Mucosa of rectum (tissue), 2 donors: ENCODE results near the gene SUCLG1.

Experiments used
- H3K27ac ChIP-seq, 2 donors: one replicate each; pipeline ENCODE4 v1.7.0; 2013; ENCODE audit warnings: inconsistent platforms in 2 of 2, low read depth in 2 of 2, low read length in 2 of 2
- H3K27me3 ChIP-seq, 2 donors: one replicate each; pipeline ENCODE4 v1.7.0; 2013; ENCODE audit warnings: low read length in 2 of 2; ENCODE audit not compliant: control insufficient read depth in 2 of 2, insufficient read depth in 2 of 2
- H3K36me3 ChIP-seq, 2 donors: one replicate each; pipeline ENCODE4 v1.7.0; 2013; ENCODE audit warnings: low read length in 2 of 2; ENCODE audit not compliant: control insufficient read depth in 2 of 2, insufficient read depth in 2 of 2
- H3K4me1 ChIP-seq, 2 donors: one replicate each; pipeline ENCODE4 v1.7.0; 2013; ENCODE audit warnings: low read length in 2 of 2, mild to moderate bottlenecking in 1 of 2; ENCODE audit not compliant: control insufficient read depth in 2 of 2, insufficient read depth in 2 of 2
- H3K4me3 ChIP-seq, 2 donors: one replicate each; pipeline ENCODE4 v1.7.0; 2013; ENCODE audit warnings: low read length in 2 of 2
- H3K9ac ChIP-seq, 2 donors: one replicate each; pipeline ENCODE4 v1.7.0; 2013; ENCODE audit warnings: low read length in 2 of 2, low read depth in 1 of 2, mild to moderate bottlenecking in 1 of 2
- H3K9me3 ChIP-seq, 2 donors: one replicate each; pipeline ENCODE4 v1.7.0; 2013; ENCODE audit warnings: low read length in 2 of 2; ENCODE audit not compliant: control insufficient read depth in 2 of 2
- donor health status: healthy.
- donor health status: Normal muscosa, but diverticular disease.

The SUCLG1 gene

GRCh38 chr2:84394628-84395027, 64.5 kb downstream of the SUCLG1 start:
- Histone ChIP-seq H3K9ac (no peak overlapping the region), H3K27me3 (no peaks in the 10 kb centered on the region), H3K27ac (no peak overlapping the region), H3K4me1 (no peaks in the 10 kb centered on the region), H3K4me3 (no peak overlapping the region), H3K9me3 (no peaks in the 10 kb centered on the region), H3K36me3 (no peaks in the 10 kb centered on the region)

GRCh38 chr2:84393829-84394228, 65.3 kb downstream of the SUCLG1 start:
- no peak overlapping the region for H3K9ac ChIP-seq
- H3K27ac ChIP-seq, result no peak overlapping the region
- H3K4me1 ChIP-seq, result no peaks in the 10 kb centered on the region
- H3K9me3 ChIP-seq, result no peaks in the 10 kb centered on the region
- no peaks in the 10 kb centered on the region for H3K36me3 ChIP-seq
- no peak overlapping the region for H3K4me3 ChIP-seq
- H3K27me3 ChIP-seq, result no peaks in the 10 kb centered on the region

DNA sequence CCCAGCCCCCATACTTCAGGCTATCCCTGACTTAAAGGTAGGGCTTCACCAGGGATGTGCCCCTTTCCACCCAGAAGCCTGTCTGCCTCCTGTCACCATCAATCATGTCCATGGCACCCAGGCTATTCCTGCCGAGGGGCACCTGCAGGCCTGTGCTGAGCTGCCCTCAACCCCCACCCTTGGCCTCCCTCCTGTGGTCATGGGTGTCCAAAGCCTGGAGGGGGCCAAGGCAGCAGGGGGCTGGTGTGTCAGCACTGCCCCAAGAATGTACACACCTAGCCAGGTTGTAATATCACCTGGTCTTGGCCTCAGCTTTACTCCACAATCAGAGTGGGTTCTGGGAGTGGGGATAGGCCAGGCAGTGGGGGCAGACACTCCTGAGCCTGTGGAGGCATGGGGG, 69.3 kb downstream of the SUCLG1 start:
- no peak overlapping the region for H3K4me3 ChIP-seq
- no peaks in the 10 kb centered on the region for H3K4me1 ChIP-seq
- H3K9me3 ChIP-seq, result no peaks in the 10 kb centered on the region
- no peak overlapping the region for H3K9ac ChIP-seq
- no peaks in the 10 kb centered on the region for H3K27me3 ChIP-seq
- H3K36me3 ChIP-seq, result no peaks in the 10 kb centered on the region
- H3K27ac ChIP-seq, result no peak overlapping the region

DNA sequence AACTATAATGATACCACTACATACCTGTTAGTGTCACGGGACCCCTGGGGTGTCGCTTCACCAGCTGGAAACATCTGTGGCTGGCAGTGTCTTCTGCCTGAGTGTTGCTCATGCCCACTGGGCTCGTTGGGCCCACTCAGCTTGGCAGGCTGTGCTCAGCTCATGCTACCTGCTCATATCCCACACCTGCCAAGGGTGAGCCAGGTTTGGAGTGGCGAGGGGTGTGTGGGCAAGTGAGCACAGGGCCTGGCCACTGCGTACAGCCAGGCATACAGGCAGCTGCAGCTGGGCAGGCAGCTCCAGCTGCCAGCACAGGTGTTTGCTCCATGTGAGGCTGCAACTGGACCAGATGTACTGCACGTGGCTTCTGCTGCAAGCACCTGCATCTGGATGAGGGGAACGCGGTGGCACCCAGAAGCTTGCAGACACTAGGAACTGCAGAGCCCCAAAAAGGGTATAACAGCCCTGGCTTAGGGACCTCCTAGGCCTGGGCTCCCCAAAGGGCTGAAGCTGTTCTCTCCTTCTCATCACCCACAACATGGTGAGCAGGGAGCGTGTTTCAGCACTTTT, 70.1 kb downstream of the SUCLG1 start:
- no peaks in the 10 kb centered on the region for H3K36me3 ChIP-seq
- H3K27ac ChIP-seq, result no peak overlapping the region
- H3K4me1 ChIP-seq, result no peaks in the 10 kb centered on the region
- H3K9ac ChIP-seq, result no peak overlapping the region
- no peak overlapping the region for H3K4me3 ChIP-seq
- no peaks in the 10 kb centered on the region for H3K9me3 ChIP-seq
- no peaks in the 10 kb centered on the region for H3K27me3 ChIP-seq

GRCh38 chr2:84388133-84388532, 70.9 kb downstream of the SUCLG1 start:
- no peak overlapping the region for H3K27ac ChIP-seq
- H3K4me1 ChIP-seq, result no peaks in the 10 kb centered on the region
- no peaks in the 10 kb centered on the region for H3K9me3 ChIP-seq
- no peaks in the 10 kb centered on the region for H3K27me3 ChIP-seq
- no peaks in the 10 kb centered on the region for H3K36me3 ChIP-seq
- H3K4me3 ChIP-seq, result no peak overlapping the region
- H3K9ac ChIP-seq, result no peak overlapping the region

GRCh38 chr2:84386336-84387040, 72.6 kb downstream of the SUCLG1 start:
- no peak overlapping the region for H3K4me3 ChIP-seq
- H3K9ac ChIP-seq, result no peak overlapping the region
- no peaks in the 10 kb centered on the region for H3K27me3 ChIP-seq
- H3K27ac ChIP-seq, result no peak overlapping the region
- H3K36me3 ChIP-seq, result no peaks in the 10 kb centered on the region
- no peaks in the 10 kb centered on the region for H3K9me3 ChIP-seq
- H3K4me1 ChIP-seq, result no peaks in the 10 kb centered on the region

- H3K27ac ChIP-seq, result no peak overlapping the region
- H3K9ac ChIP-seq, result no peak overlapping the region
- H3K4me1 ChIP-seq, result no peaks in the 10 kb centered on the region
- H3K9me3 ChIP-seq, result no peaks in the 10 kb centered on the region
- H3K27me3 ChIP-seq, result no peaks in the 10 kb centered on the region
- H3K36me3 ChIP-seq, result no peaks in the 10 kb centered on the region
- no peak overlapping the region for H3K4me3 ChIP-seq
Observed at GRCh38 chr2:84383271-84383670, 75.8 kb downstream of the SUCLG1 start.

DNA sequence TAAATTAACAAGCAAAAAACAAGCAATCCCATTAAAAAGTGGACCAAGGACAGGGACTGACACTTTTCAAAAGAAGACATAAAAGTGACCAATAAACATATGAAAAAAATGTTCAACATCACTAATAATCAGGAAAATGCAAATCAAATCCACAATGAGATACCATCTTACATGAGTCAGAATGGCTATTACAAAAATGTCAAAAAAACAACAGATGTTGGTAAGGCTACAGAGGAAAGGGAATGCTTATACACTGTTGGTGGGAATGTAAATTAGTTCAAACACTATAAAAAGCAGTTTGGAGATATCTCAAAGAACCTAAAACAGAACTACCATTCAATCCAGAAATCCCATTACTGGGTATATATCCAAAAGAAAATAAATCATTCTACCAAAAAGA, 78.2 kb downstream of the SUCLG1 start:
- H3K4me1 ChIP-seq, result no peaks in the 10 kb centered on the region
- H3K27ac ChIP-seq, result no peak overlapping the region
- no peaks in the 10 kb centered on the region for H3K36me3 ChIP-seq
- H3K4me3 ChIP-seq, result no peak overlapping the region
- H3K9ac ChIP-seq, result no peak overlapping the region
- H3K27me3 ChIP-seq, result no peaks in the 10 kb centered on the region
- no peaks in the 10 kb centered on the region for H3K9me3 ChIP-seq

DNA sequence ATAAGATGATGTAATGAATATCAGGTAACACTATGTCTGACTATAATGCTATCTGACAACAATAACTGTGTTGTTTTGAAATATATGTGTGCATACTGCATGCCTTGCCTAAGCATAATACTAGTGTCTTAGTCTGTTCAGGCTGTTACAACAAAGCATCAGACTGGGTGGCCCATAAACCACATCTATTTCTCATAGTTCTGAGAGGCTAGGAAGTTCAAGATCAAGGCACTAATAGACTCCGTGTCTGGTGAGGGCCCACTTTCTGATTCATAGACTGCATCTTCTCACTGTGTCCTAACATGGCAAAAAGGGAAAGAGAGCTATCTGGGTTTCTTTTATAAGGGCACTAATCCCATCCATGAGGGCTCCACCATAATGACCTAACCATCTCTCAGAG, 80.1 kb downstream of the SUCLG1 start:
- no peak overlapping the region for H3K4me3 ChIP-seq
- no peak overlapping the region for H3K27ac ChIP-seq
- H3K9ac ChIP-seq, result no peak overlapping the region
- no peaks in the 10 kb centered on the region for H3K27me3 ChIP-seq
- no peaks in the 10 kb centered on the region for H3K36me3 ChIP-seq
- no peaks in the 10 kb centered on the region for H3K4me1 ChIP-seq
- no peaks in the 10 kb centered on the region for H3K9me3 ChIP-seq

DNA sequence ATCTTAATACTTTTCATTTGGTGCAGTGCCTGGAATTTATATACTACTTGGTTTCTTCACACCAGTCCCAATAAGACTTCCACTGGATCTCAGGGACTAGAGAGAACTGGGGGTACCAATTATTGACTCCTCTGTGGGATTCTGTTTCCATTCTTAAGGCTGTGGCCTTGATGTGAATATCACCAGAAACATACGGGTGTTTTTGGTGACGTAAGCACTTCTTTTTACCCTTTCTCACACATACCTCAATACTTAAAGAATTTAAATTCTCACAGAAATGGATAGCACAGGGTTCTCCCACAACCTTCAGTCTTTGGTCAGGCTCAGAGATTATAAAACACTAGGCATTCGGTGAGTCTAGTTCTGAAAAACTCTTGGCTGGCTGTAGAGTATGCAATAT, 84.1 kb downstream of the SUCLG1 start:
- no peak overlapping the region for H3K4me3 ChIP-seq
- no peaks in the 10 kb centered on the region for H3K36me3 ChIP-seq
- no peaks in the 10 kb centered on the region for H3K27me3 ChIP-seq
- H3K9ac ChIP-seq, result no peak overlapping the region
- no peaks in the 10 kb centered on the region for H3K9me3 ChIP-seq
- no peaks in the 10 kb centered on the region for H3K4me1 ChIP-seq
- no peak overlapping the region for H3K27ac ChIP-seq
